Measurements from ENCODE around the gene MINDY4.

MINDY4 gene

GRCh38 chr7:30902466-30902865 is 131.2 kb downstream of the MINDY4 start:
- DNase-seq (ENCODE audit: low spot score), result no peak

GRCh38 chr7:30903146-30903545 is 131.9 kb downstream of the MINDY4 start:
- no peak for DNase-seq (ENCODE audit: low spot score)

- no peak for DNase-seq (ENCODE audit: low spot score)
These were observed 133.3 kb downstream of the MINDY4 start for GRCh38 chr7:30904561-30904960.

GRCh38 chr7:30905078-30906012 is 134.1 kb downstream of the MINDY4 start:
- no peak for DNase-seq (ENCODE audit: low spot score)

- DNase-seq (ENCODE audit: low spot score), result no peak
These were observed 134.8 kb downstream of the MINDY4 start for GRCh38 chr7:30906014-30906413.

GRCh38 chr7:30906515-30907240 is 135.5 kb downstream of the MINDY4 start:
- DNase-seq (ENCODE audit: low spot score), result no peak

GRCh38 chr7:30907527-30908267 is 136.5 kb downstream of the MINDY4 start:
- no peak for DNase-seq (ENCODE audit: low spot score)

GRCh38 chr7:30908681-30909080 is 137.5 kb downstream of the MINDY4 start:
- DNase-seq (ENCODE audit: low spot score), result no peak

- no peak for DNase-seq (ENCODE audit: low spot score)
These were observed 138.2 kb downstream of the MINDY4 start for GRCh38 chr7:30909431-30909830.

GRCh38 chr7:30910411-30911073 is 139.3 kb downstream of the MINDY4 start:
- DNase-seq (ENCODE audit: low spot score), result no peak

GRCh38 chr7:30911133-30911532 is 139.9 kb downstream of the MINDY4 start:
- no peak for DNase-seq (ENCODE audit: low spot score)

- no peak for DNase-seq (ENCODE audit: low spot score)
These were observed 140.3 kb downstream of the MINDY4 start, which contains the start of gene AQP1 for GRCh38 chr7:30911561-30911969. TSS of gene AQP1 (plus strand) at chr7:30911853. CDS start at chr7:30911910, 57 bp downstream.

GRCh38 chr7:30912021-30912730 is 141.0 kb downstream of the MINDY4 start:
- DNase-seq (ENCODE audit: low spot score), result no peak

GRCh38 chr7:30912731-30912985 is 141.4 kb downstream of the MINDY4 start:
- DNase-seq (ENCODE audit: low spot score), result no peak

- no peak for DNase-seq (ENCODE audit: low spot score)
These were observed 142.0 kb downstream of the MINDY4 start for GRCh38 chr7:30912986-30913811.

GRCh38 chr7:30913821-30914515 is 142.8 kb downstream of the MINDY4 start:
- DNase-seq (ENCODE audit: low spot score), result no peak

- DNase-seq (ENCODE audit: low spot score), result no peak
These were observed 143.4 kb downstream of the MINDY4 start for GRCh38 chr7:30914596-30914995.

GRCh38 chr7:30915005-30915601 is 143.9 kb downstream of the MINDY4 start:
- no peak for DNase-seq (ENCODE audit: low spot score)

GRCh38 chr7:30915751-30916150 is 144.5 kb downstream of the MINDY4 start:
- no peak for DNase-seq (ENCODE audit: low spot score)

Data from ecto neural progenitor cell (in vitro differentiated cells).